Bone marrow (tissue), 2 donors: ENCODE measurements around the gene HBZ.
"Not testable (repeated sequence)": the region's sequence is repeated elsewhere in the genome, so short reads cannot be mapped to it uniquely, and the experiment has no call there.

Experiments used
- DNase-seq, 2 donors: peaks; one replicate each; lab custom pipeline; 2025; lab: John Stamatoyannopoulos, UW

The HBZ gene

DNA sequence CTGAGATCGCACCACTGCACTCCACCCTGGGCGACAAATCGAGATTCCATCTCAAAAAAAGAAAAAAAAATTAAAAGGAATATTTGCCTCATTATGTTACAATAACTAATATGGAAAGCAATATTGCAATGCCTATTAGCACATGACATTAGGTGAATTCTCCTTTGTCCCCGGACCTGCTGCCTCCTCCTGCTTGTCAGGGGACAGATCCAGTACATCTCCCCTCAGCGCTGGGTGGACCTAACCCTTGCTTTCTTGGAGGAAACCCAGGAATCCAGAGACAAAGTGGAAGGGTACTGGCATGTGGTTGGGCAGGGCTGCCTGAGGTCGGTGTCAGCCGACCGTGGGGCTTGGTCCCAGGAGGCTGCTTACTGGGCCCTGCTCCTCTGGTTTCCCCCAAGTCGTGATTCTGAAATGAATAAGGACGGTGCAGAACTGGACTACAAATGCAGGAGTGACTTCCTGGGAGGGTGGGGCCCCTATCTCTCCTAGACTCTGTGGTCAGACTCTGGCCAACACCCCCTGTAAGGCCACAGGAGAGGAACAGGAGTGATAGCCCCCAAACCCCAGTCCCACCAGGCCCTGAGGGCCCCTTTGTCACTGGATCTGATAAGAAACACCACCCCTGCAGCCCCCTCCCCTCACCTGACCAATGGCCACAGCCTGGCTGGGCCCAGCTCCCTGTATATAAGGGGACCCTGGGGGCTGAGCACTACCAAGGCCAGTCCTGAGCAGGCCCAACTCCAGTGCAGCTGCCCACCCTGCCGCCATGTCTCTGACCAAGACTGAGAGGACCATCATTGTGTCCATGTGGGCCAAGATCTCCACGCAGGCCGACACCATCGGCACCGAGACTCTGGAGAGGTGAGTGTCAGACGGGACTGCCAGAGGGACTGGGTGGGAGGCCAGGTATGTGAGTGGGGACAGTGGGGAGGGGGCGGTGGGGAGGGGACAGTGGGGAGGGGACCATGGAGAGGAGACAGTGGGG is at the start of gene HBZ:
Gene HBZ, plus strand, starts transcription at position 504 of the 988 bp plus-strand sequence. Its CDS starts 266 bp downstream, at position 770.
- DNase-seq = no peak

- no peak for DNase-seq
These were observed 48.1 kb upstream of the HBZ start for GRCh38 chr16:104355-104754.

DNA sequence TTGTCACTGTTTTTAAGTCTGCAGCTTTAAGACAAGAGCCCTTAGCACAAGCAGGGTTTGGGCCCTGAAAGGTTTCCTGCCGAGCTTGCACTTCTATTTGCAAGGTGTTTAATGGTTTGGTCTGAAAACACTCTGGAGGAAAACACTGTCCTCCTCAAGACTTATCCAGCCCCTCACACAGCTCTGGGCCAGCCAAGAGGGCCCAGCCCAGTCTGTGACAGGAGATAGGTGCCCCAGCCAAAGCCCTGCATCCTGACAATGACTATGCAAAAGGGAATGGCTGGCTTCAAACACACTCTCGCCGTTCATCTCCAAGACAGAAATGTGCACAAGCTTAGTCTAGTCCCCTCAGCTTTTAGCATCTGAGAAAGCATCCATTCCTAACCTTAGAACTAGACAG is 47.5 kb upstream of the HBZ start:
- DNase-seq = no peak

- no peak for DNase-seq
These were observed 46.9 kb upstream of the HBZ start for GRCh38 chr16:105521-105920.

- DNase-seq = peak; percentile 14 to 68
These were observed 45.7 kb upstream of the HBZ start for GRCh38 chr16:106623-107324.

DNA sequence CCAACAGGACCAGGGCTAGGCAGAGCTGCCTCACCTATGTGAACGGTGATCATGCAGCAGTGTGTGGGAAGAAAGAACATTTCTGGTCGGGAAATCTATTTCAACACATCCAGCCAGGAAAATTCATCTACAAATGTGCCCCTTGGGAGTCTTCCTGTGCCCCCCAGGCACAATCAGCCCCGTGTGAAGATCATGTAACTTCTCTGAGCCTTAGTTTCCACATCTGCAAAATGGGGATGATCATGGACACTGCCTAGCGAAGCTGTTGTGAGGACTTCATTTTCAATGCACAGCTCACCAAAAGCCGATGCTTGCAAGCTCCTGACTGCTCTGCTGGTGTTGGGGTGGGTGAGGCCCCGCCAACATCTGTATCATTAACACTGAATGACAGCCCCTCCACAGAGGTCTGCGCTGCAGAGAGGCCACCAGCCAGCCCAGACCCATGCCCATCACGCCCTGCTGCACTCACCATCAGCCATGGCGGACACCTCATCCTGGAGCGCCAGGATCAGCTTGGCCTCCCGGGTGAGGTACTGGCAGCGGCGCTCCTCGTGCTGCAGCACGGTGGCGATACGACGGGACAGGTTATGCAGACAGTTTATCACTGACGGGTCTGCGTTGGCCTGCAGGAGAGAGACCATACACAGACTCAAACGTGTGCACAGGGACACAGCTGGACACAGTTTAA is 40.1 kb upstream of the HBZ start:
- DNase-seq = no peak

DNA sequence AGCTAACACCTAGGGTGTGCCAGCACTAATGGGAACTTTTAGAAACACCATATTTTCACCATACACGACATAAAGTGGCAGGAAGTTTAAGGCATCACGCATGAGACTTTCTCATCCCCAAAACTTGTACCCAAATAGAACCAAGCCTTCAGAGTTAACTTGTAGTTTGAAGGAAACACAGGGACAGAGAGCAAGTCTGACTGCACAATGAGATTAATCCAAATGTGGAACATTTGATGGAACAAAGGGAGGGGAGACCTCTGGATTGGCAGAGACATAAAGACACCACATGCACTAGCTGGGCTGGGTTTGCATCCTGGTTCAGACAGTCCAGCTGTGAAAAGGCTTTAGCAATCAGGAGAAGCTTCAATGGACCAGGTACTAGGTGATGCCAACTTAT is 38.1 kb upstream of the HBZ start:
- no peak for DNase-seq

DNA sequence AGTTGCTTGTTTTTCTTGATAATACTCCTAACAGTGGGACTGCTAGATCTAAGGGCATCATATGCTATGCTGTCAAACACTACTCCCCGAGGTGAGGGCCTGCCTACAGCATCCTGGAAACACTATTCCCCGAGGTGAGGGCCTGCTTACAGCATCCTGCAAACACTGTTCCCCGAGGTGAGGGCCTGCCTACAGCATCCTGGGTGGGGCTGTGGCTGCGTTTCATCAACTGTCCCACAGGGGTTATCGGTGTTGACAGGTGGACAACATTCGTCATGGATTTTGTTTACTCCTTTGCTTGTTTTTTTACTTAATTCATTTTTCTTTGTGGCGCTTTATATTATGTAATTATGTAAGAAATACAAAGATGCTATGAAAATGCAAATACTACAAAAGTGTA is 36.4 kb upstream of the HBZ start:
- no peak for DNase-seq

- DNase-seq = peak; percentile 15 to 27
These were observed 34.8 kb upstream of the HBZ start for GRCh38 chr16:117379-118365.

- DNase-seq = no peak
These were observed 33.6 kb upstream of the HBZ start for GRCh38 chr16:118857-119256.

GRCh38 chr16:119295-119694 is 33.1 kb upstream of the HBZ start:
- no peak for DNase-seq

DNA sequence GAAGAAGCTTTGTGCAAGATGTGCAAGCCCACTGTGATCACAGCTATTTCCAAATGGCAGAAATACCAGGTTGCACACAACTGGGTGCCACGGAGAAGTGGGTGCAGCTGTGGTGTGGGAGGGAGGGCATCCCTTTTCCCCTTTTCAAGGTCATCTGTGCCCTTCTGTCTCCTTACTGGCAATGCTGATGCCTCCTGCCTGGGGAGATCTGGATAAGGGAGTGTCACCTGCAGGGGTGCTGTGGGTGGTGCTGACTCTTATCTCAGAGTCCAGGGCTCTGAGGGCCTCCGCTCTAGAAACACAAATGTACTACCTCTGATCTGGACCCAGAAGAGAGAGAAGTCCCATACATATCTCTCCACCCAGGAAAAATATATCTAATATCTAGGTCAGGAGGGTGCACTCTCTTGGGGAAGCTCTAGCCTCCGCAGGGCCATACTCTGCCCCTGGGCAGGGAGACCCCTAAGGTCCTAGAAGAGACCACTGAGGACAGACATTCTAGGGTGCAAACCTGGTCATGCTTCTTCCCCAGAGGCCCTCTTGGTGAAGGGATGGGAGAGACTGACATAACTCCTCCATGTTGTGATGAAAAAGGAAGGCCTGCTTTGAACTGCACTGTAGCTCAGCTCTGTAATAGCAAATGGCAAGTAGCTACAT is 32.5 kb upstream of the HBZ start:
- DNase-seq = no peak

DNA sequence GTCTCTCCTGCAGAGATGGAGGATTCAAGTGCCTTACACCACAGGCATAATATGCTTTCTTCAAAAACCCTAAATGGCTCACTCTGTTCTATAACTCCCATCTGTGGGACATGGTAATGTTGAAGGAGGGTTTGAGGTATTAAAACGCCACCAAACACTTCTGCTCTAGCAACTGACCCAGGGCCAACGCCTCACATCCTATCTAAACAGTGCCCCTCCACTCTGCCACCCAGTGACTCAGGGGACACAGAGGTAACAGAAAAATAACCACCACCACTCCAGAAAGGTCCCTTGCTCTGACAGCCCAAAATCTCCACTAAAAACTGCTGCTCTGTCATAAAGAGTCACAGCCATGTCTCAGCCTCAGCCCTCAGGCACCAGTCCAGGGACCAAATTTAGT is 31.7 kb upstream of the HBZ start:
- no peak for DNase-seq

- no peak for DNase-seq
These were observed 30.1 kb upstream of the HBZ start for GRCh38 chr16:122361-122760.

GRCh38 chr16:123558-124350 is 28.7 kb upstream of the HBZ start:
- not testable (repeated sequence) for DNase-seq

- DNase-seq = no peak
These were observed 27.4 kb upstream of the HBZ start for GRCh38 chr16:125011-125410.

DNA sequence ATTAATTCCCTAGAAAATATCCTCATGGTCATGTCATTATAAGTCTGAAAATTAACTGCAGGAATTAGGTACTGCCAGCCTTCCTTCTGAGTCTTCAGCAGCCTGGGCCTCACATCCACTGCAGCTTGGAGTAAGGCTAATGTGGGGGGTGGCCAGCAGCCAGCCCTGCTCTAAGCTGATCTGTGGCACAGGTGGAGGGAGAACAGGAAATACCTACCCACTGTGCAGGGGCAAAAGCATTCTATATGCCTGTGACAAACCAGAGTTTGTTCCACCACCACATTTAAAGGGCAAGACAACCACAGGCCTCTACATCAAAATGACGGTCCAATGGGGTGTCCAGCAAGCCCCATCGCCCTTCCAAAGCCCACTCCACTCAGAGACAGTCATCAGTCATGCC is 23.4 kb upstream of the HBZ start:
- no peak for DNase-seq

- DNase-seq = no peak
These were observed 21.8 kb upstream of the HBZ start for GRCh38 chr16:130533-131173.

DNA sequence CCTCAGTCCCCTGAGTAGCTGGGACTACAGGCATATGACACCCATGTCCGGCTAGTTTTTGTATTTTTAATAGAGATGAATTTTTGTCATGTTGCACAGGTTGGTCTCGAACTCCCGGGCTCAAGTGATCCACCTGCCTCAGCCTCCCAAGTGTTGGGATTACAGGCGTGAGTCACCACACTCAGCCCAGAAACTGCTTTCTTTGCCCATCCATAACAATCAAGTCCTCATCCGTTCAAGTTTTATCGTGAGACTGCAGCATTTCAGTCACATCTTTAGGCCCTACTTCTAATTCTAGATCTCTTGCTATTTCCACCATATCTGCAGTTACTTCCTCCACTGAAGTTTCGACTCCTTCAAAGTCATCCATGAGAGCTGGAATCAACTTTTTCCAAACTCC is 20.3 kb upstream of the HBZ start:
- no peak for DNase-seq
